K562 (cell line): Measurements from ENCODE around the gene OR2AG1. TPM values are rescaled to one million over a fixed set of nuclear protein-coding genes. Genes with fewer than 3 reads are reported as not detected.

Source experiments
- BACH1 ChIP-seq: fragments of 200-800 bp; sonication (Bioruptor generic); IDR thresholded peaks from 2 replicates; pipeline ENCODE4 v1.6.1; 2016; ENCODE audit warnings: missing genetic modification characterization, missing compliant biosample characterization
- BHLHE40 ChIP-seq: IDR thresholded peaks from 2 replicates; pipeline ENCODE4 v1.6.1; 2011; ENCODE audit warnings: low read length, improper control_type of control experiment
- CSDE1 ChIP-seq, 2 experiments: fragments of 450-650 bp; IDR thresholded peaks; 2 replicates each; pipeline ENCODE4 v1.6.1; 2016; ENCODE audit warnings: mild to moderate bottlenecking in 1 of 2
- GTF2F1 ChIP-seq: IDR thresholded peaks from 2 replicates; pipeline ENCODE4 v1.6.1; 2011; ENCODE audit warnings: low read depth, low read length, improper control_type of control experiment
- MEF2A ChIP-seq: IDR thresholded peaks from 2 replicates; pipeline ENCODE4 v1.6.1; 2011; ENCODE audit warnings: low read depth, mild to moderate bottlenecking, low read length, moderate library complexity; ENCODE audit not compliant: control insufficient read depth
- MXI1 ChIP-seq: IDR thresholded peaks from 2 replicates; pipeline ENCODE4 v1.6.1; 2011; ENCODE audit warnings: low read depth, mild to moderate bottlenecking, improper control_type of control experiment, low read length
- NFIC ChIP-seq: fragments of 450-650 bp; IDR thresholded peaks from 2 replicates; pipeline ENCODE4 v1.6.1; 2017; ENCODE audit warnings: mild to moderate bottlenecking, inconsistent platforms
- NFYB ChIP-seq: IDR thresholded peaks from 2 replicates; pipeline ENCODE4 v1.6.1; 2011; ENCODE audit warnings: mild to moderate bottlenecking, moderate library complexity; ENCODE audit not compliant: insufficient read length; ENCODE audit errors: extremely low read depth
- PHB2 ChIP-seq: fragments of 450-650 bp; IDR thresholded peaks from 2 replicates; pipeline ENCODE4 v1.6.1; 2017; ENCODE audit warnings: low read depth
- PML ChIP-seq: IDR thresholded peaks from 2 replicates; pipeline ENCODE4 v1.6.1; 2012; ENCODE audit warnings: low read length, inconsistent platforms
- SIN3B ChIP-seq: fragments of 450-650 bp; IDR thresholded peaks from 2 replicates; pipeline ENCODE4 v1.6.1; 2017; ENCODE audit warnings: low read depth, mild to moderate bottlenecking, moderate library complexity
- SREBF1 ChIP-seq: fragments of 150-350 bp; IDR thresholded peaks from 2 replicates; pipeline ENCODE4 v1.6.1; 2014; ENCODE audit warnings: antibody characterized with exemption, low read depth, low read length, borderline replicate concordance
- SREBF2 ChIP-seq: sonication (generic); formaldehyde crosslinking; IDR thresholded peaks from 2 replicates; pipeline ENCODE4 v1.4.0; 2020; ENCODE audit warnings: mild to moderate bottlenecking, missing genetic modification reagents
- ZNF217 ChIP-seq: sonication (generic); formaldehyde crosslinking; IDR thresholded peaks from 2 replicates; pipeline ENCODE4 v1.8.0; 2022; ENCODE audit warnings: mild to moderate bottlenecking, missing genetic modification reagents
- ZNF274 ChIP-seq: IDR thresholded peaks from 2 replicates; pipeline ENCODE4 v1.6.1; 2011; ENCODE audit warnings: low read depth, mild to moderate bottlenecking, low read length, moderate library complexity, borderline replicate concordance
- polyA plus RNA-seq, 8 experiments: library from polyadenylated mRNA; depleted of rRNA in 4 of 8; stranded (reverse) in 5 of 8; unstranded in 3 of 8; fragments of >200 nt; fragmentation: Nextera tagmentation in 2 of 8; fragmentation: Illumina TruSeq in 1 of 8; extraction: Ambion mirVana in 2 of 8; extraction: Trizol in 1 of 8; gene quantifications; 2 replicates each; pipeline versions ENCODE4 v1.2.1 to v1.2.3, GENCODE V29; 2011 to 2014; ENCODE audit warnings: inconsistent platforms in 1 of 8, missing spikeins in 1 of 8
- total RNA-seq, 7 experiments: library from RNA; depleted of rRNA in 6 of 7; stranded (reverse); fragments of >200 nt in 6 of 7; fragmentation: Illumina TruSeq in 2 of 7; extraction: Trizol in 2 of 7; gene quantifications; 2 replicates each; pipeline versions ENCODE4 v1.2.1 to v1.2.3, GENCODE V29; 2011 to 2021; ENCODE audit warnings: low replicate concordance in 1 of 7
- TF ChIP-seq, protein P1 (sequence below): fragments of 450-650 bp; IDR thresholded peaks from 2 replicates; pipeline ENCODE4 v1.6.1; 2017; ENCODE audit warnings: mild to moderate bottlenecking, moderate library complexity
- TF ChIP-seq, protein P2 (sequence below): sonication (generic); formaldehyde crosslinking; IDR thresholded peaks from 2 replicates; pipeline ENCODE4 v1.8.0; 2023; ENCODE audit warnings: mild to moderate bottlenecking, missing genetic modification reagents
- TF ChIP-seq, protein P3 (sequence below), 2 experiments: fragments of 450-650 bp in 1 of 2; sonication (generic) in 1 of 2; formaldehyde crosslinking; conservative IDR thresholded peaks; 2 replicates each; pipeline versions ENCODE4 v1.4.0 to v1.8.1; 2020 to 2022; ENCODE audit warnings: mild to moderate bottlenecking in 1 of 2, missing genetic modification reagents in 1 of 2
- TF ChIP-seq, protein P4 (sequence below), 3 experiments: IDR thresholded peaks in 2 of 3; conservative IDR thresholded peaks in 1 of 3; 2 replicates each; pipeline ENCODE4 v1.5.1; 2011 to 2012; ENCODE audit warnings: low read length in 3 of 3, mild to moderate bottlenecking in 3 of 3, control low read depth in 2 of 3, improper control_type of control experiment in 1 of 3, inconsistent platforms in 1 of 3, low read depth in 1 of 3, mixed read lengths in 1 of 3, moderate library complexity in 1 of 3; ENCODE audit not compliant: insufficient read depth in 2 of 3
- TF ChIP-seq, protein P5 (sequence below): IDR thresholded peaks from 2 replicates; pipeline ENCODE4 v1.6.1; 2016; ENCODE audit warnings: missing genetic modification characterization, missing compliant biosample characterization
- TF ChIP-seq, protein P6 (sequence below): sonication (generic); formaldehyde crosslinking; IDR thresholded peaks from 2 replicates; pipeline ENCODE4 v1.4.0; 2020; ENCODE audit warnings: mild to moderate bottlenecking, missing genetic modification reagents

OR2AG1 gene
- total and polyA plus RNA-seq, 9 of the 15 experiments (the other 6 are each of a cell fraction or from before 2014, with no cell fraction given): 0.05 to 0.11 (median 0.07) TPM; not detected in 5

DNA sequence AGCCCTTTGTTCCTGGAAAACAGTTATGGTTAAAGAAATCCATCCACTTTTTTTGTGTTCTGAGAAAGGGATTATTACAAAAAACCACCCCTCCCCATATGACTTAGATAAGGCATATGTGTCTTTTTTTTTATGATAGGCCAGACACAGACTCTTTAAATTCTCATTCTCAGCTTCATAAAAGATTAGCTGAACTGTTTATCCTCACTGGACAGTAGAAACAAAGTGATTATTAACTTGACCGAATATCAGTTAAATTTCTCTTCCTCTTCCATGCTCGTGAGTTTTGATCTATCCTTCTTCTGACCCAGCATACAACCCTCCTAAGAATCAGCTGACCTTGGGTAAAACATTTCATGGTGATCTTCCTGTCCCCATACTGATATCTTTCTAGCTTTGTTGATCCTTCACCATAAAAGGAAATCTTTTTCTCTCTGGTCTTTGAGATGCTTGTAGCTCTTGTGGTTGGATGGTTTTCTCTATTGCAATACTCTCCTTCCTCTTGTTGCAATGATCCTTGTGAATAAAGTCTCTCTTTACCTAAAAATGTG lies 37.3 kb upstream of the OR2AG1 start (continued):
- TF ChIP-seq, protein P1, sequence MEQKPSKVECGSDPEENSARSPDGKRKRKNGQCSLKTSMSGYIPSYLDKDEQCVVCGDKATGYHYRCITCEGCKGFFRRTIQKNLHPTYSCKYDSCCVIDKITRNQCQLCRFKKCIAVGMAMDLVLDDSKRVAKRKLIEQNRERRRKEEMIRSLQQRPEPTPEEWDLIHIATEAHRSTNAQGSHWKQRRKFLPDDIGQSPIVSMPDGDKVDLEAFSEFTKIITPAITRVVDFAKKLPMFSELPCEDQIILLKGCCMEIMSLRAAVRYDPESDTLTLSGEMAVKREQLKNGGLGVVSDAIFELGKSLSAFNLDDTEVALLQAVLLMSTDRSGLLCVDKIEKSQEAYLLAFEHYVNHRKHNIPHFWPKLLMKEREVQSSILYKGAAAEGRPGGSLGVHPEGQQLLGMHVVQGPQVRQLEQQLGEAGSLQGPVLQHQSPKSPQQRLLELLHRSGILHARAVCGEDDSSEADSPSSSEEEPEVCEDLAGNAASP: no peak
- TF ChIP-seq PML (no peak), ZNF217 (CRISPR knock-in tag) (no peak), CSDE1 (IDR thresholded peaks at IDR 0.05) (no peak), BHLHE40 (no peak; the same call in 1 of the 2 replicates), PHB2 (no peak), NFIC (no peak), MEF2A (no peak), NFYB (no peak), SREBF2 (CRISPR knock-in tag) (no peak), SREBF1 (no peak), BACH1 (tag) (no peak), MXI1 (no peak), ZNF274 (no peak), GTF2F1 (no peak), SIN3B (no peak)
- TF ChIP-seq, protein P2, sequence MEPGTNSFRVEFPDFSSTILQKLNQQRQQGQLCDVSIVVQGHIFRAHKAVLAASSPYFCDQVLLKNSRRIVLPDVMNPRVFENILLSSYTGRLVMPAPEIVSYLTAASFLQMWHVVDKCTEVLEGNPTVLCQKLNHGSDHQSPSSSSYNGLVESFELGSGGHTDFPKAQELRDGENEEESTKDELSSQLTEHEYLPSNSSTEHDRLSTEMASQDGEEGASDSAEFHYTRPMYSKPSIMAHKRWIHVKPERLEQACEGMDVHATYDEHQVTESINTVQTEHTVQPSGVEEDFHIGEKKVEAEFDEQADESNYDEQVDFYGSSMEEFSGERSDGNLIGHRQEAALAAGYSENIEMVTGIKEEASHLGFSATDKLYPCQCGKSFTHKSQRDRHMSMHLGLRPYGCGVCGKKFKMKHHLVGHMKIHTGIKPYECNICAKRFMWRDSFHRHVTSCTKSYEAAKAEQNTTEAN (CRISPR knock-in tag): no peak
- TF ChIP-seq, protein P3, sequence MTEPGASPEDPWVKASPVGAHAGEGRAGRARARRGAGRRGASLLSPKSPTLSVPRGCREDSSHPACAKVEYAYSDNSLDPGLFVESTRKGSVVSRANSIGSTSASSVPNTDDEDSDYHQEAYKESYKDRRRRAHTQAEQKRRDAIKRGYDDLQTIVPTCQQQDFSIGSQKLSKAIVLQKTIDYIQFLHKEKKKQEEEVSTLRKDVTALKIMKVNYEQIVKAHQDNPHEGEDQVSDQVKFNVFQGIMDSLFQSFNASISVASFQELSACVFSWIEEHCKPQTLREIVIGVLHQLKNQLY (CRISPR knock-in tag; conservative IDR thresholded peaks at IDR 0.05): no peak
- TF ChIP-seq, protein P4, sequence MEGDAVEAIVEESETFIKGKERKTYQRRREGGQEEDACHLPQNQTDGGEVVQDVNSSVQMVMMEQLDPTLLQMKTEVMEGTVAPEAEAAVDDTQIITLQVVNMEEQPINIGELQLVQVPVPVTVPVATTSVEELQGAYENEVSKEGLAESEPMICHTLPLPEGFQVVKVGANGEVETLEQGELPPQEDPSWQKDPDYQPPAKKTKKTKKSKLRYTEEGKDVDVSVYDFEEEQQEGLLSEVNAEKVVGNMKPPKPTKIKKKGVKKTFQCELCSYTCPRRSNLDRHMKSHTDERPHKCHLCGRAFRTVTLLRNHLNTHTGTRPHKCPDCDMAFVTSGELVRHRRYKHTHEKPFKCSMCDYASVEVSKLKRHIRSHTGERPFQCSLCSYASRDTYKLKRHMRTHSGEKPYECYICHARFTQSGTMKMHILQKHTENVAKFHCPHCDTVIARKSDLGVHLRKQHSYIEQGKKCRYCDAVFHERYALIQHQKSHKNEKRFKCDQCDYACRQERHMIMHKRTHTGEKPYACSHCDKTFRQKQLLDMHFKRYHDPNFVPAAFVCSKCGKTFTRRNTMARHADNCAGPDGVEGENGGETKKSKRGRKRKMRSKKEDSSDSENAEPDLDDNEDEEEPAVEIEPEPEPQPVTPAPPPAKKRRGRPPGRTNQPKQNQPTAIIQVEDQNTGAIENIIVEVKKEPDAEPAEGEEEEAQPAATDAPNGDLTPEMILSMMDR (IDR thresholded peaks at IDR 0.05 in 2 of 3, conservative IDR thresholded peaks at IDR 0.05 in 1 of 3; ENCODE audit: insufficient read depth in 2 of 3, low read depth in 1 of 3, low read length in 3 of 3): no peak
- TF ChIP-seq, protein P5, sequence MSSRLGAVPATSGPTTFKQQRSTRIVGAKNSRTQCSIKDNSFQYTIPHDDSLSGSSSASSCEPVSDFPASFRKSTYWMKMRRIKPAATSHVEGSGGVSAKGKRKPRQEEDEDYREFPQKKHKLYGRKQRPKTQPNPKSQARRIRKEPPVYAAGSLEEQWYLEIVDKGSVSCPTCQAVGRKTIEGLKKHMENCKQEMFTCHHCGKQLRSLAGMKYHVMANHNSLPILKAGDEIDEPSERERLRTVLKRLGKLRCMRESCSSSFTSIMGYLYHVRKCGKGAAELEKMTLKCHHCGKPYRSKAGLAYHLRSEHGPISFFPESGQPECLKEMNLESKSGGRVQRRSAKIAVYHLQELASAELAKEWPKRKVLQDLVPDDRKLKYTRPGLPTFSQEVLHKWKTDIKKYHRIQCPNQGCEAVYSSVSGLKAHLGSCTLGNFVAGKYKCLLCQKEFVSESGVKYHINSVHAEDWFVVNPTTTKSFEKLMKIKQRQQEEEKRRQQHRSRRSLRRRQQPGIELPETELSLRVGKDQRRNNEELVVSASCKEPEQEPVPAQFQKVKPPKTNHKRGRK (tag): no peak
- TF ChIP-seq, protein P6, sequence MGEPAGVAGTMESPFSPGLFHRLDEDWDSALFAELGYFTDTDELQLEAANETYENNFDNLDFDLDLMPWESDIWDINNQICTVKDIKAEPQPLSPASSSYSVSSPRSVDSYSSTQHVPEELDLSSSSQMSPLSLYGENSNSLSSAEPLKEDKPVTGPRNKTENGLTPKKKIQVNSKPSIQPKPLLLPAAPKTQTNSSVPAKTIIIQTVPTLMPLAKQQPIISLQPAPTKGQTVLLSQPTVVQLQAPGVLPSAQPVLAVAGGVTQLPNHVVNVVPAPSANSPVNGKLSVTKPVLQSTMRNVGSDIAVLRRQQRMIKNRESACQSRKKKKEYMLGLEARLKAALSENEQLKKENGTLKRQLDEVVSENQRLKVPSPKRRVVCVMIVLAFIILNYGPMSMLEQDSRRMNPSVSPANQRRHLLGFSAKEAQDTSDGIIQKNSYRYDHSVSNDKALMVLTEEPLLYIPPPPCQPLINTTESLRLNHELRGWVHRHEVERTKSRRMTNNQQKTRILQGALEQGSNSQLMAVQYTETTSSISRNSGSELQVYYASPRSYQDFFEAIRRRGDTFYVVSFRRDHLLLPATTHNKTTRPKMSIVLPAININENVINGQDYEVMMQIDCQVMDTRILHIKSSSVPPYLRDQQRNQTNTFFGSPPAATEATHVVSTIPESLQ (CRISPR knock-in tag): no peak
